Amniotic stem cell (primary cell): ENCODE results near the gene NOL3.

Experiments used
- DNase-seq: peaks from one replicate; lab custom pipeline; 2025; lab: John Stamatoyannopoulos, UW

Gene NOL3

GRCh38 chr16:67190041-67190440, 19.7 kb downstream of the NOL3 start, which contains the start of gene EXOC3L1:
TSS of gene EXOC3L1 (minus strand) at chr16:67190136. CDS start at chr16:67189676, 460 bp downstream.
- DNase-seq = no peak

GRCh38 chr16:67190448-67191399, 20.4 kb downstream of the NOL3 start:
- no peak for DNase-seq

- DNase-seq = no peak
Measured at GRCh38 chr16:67191411-67191994, 21.2 kb downstream of the NOL3 start.

- DNase-seq = peak; percentile 92
Measured at GRCh38 chr16:67191995-67192681, 21.8 kb downstream of the NOL3 start, which contains the start of gene E2F4. TSS of gene E2F4 (plus strand) at chr16:67192155. CDS start at chr16:67192228, 73 bp downstream.

GRCh38 chr16:67192781-67193361, 22.5 kb downstream of the NOL3 start:
- DNase-seq = no peak

- DNase-seq = no peak
Measured at GRCh38 chr16:67193536-67193935, 23.2 kb downstream of the NOL3 start.

- DNase-seq = no peak
Measured at GRCh38 chr16:67194260-67194659, 23.9 kb downstream of the NOL3 start.

GRCh38 chr16:67195676-67196075, 25.3 kb downstream of the NOL3 start:
- DNase-seq = no peak

- no peak for DNase-seq
Measured at GRCh38 chr16:67196881-67197280, 26.5 kb downstream of the NOL3 start.

- no peak for DNase-seq
Measured at GRCh38 chr16:67197704-67198103, 27.4 kb downstream of the NOL3 start.

- DNase-seq = no peak
Measured at GRCh38 chr16:67198238-67198734, 27.9 kb downstream of the NOL3 start.

- DNase-seq = no peak
Measured at GRCh38 chr16:67199011-67199807, 28.9 kb downstream of the NOL3 start, which contains the start of gene ELMO3. TSS of gene ELMO3 (plus strand) at chr16:67199131. CDS start at chr16:67199327, 196 bp downstream.

- DNase-seq = no peak
Measured at GRCh38 chr16:67199808-67200198, 29.5 kb downstream of the NOL3 start.

- no peak for DNase-seq
Measured at GRCh38 chr16:67200491-67200890, 30.2 kb downstream of the NOL3 start.

GRCh38 chr16:67201411-67202345, 31.3 kb downstream of the NOL3 start:
- no peak for DNase-seq

GRCh38 chr16:67202426-67202825, 32.1 kb downstream of the NOL3 start:
- DNase-seq = no peak

- DNase-seq = no peak
Measured at GRCh38 chr16:67202956-67203493, 32.7 kb downstream of the NOL3 start.

GRCh38 chr16:67204076-67204475, 33.7 kb downstream of the NOL3 start:
- DNase-seq = no peak

- no peak for DNase-seq
Measured at GRCh38 chr16:67206129-67206837, 35.9 kb downstream of the NOL3 start.
